IPS DF 4.7 (cell line): ENCODE measurements around the gene MEIS2.

Experiments used
- DNase-seq: peaks from one replicate; pipeline ENCODE4 v3.0.0-alpha.2; 2013; ENCODE audit warnings: low spot score; ENCODE audit errors: extremely low read depth

MEIS2 gene

GRCh38 chr15:37100109-37100965 lies at the start of gene MEIS2:
Gene MEIS2 (minus strand): TSS chr15:37100549. CDS start chr15:37099466, 1,083 bp downstream.
- DNase-seq: no peak

- no peak for DNase-seq
Measured at GRCh38 chr15:37149146-37149545, 48.8 kb upstream of the MEIS2 start.

GRCh38 chr15:37148714-37149113 lies 48.4 kb upstream of the MEIS2 start:
- DNase-seq: no peak

DNA sequence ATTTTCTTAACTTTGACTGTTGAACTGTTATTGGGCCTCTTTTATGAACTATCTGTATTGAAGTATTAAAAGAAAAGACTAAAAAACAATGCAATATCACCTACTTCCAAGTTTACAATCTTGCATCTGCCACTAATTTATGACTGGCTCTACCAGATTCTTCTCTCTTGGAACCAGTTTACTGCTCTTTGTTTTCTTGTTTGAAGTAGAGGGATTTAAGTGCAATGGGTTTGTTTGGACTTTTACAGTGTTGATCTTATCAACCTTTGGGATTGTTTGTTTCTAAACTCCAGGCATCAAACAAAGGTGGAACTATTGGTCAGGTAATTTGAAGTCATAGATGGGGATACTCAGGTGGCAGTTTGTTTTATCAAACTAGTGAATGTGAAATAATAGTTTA lies 43.0 kb upstream of the MEIS2 start:
- no peak for DNase-seq

- no peak for DNase-seq
Measured at GRCh38 chr15:37142371-37142770, 42.0 kb upstream of the MEIS2 start.

DNA sequence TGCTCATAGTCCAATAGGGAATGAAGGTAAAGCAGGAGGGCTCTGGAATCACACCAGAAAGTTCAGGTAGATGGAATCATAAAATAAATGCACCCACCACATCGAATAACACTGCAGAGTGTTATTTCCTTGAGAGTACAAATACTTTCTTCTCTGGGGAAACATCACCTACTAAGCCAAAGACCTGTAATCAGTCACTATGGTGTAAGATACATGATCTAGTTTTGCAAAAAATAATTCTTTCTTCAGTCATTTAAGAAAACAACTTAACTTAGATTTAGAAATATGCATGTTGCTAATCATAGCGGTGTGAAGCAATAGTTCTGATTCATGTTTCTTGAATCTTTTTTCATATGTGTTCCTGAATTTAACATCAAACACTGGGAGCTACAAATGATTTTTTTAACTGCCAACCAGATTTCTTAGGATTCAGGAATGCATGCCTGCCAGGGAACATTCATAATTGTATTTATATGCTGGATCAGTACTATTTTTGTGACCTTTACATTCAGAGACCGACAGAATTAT lies 40.2 kb upstream of the MEIS2 start:
- DNase-seq: no peak

- DNase-seq: no peak
Measured at GRCh38 chr15:37138591-37139215, 38.4 kb upstream of the MEIS2 start.

GRCh38 chr15:37137221-37137620 lies 36.9 kb upstream of the MEIS2 start:
- DNase-seq: no peak

DNA sequence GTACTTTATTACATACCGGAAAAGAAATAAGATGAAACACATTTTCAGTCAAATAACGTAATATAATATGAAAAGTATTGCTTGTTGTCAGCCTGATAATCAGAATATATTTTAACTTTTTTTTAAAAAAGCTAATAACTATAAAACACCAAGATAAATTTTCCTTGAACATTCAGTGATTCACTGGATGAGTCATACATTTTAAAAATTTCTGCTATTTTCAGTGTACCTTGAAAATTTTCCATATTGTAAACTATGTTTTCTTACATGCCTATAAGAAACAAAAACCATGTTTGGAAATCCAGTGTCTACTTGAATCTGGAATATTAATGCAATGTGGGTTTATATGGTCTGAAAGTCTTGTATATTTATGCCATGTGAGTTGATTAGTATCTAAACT lies 36.3 kb upstream of the MEIS2 start:
- DNase-seq: no peak

- DNase-seq: no peak
Measured at GRCh38 chr15:37135225-37135624, 34.9 kb upstream of the MEIS2 start.

DNA sequence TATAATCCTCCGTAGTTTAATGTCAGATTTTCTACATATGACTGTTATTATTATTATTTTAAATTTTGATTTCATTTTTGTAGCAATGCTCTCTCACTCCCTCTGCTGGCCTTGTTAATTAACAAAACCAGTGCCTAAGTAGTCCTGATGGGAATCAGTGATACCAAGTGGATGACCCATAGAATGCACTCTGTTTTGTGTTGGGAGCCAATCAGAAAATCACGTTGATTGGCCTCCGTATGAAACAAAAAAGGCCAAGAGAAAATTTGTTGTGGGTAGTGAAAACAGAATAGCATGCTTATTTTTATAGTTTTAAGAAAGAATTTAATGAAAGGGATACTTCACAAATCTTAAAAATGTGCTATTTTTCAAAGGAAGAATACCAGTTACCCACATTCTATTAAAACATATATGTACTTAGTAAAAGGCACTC lies 34.4 kb upstream of the MEIS2 start:
- no peak for DNase-seq

DNA sequence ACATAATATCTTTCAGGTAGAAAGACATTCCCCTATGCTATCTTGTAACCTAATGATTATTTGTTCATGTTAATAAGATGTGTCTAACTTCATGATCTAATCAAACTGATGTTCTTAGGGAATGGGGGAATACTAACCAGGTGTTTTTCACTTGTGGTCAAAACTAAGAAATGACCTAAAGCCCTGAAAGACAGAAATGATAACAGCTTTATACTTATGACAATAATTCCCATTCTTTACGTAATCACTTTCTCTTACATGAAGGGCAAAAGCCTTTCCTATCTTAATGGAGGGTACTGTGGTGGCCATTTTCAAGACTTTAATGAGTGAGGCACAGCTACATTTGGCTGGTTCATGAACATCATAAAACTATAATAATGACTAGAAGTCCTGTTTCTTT lies 33.9 kb upstream of the MEIS2 start:
- no peak for DNase-seq

DNA sequence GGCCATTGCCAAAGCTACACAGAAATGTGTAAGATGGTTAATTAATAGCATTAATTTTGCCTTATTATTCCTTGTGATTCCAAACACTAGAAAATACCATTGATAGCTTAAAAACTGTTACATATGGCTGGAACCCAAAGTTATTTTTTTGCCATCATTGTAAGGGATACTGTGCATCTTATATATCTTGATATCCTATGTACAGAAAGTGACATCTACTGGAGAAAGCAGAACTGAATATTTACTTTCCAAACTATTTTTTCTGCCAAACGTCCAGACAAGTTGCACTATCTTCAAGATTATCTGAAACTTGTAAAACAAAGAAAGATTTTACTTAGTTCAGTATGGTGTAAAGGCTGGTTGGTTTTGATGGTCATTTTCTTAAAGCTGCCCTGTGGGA lies 33.3 kb upstream of the MEIS2 start:
- DNase-seq: no peak

DNA sequence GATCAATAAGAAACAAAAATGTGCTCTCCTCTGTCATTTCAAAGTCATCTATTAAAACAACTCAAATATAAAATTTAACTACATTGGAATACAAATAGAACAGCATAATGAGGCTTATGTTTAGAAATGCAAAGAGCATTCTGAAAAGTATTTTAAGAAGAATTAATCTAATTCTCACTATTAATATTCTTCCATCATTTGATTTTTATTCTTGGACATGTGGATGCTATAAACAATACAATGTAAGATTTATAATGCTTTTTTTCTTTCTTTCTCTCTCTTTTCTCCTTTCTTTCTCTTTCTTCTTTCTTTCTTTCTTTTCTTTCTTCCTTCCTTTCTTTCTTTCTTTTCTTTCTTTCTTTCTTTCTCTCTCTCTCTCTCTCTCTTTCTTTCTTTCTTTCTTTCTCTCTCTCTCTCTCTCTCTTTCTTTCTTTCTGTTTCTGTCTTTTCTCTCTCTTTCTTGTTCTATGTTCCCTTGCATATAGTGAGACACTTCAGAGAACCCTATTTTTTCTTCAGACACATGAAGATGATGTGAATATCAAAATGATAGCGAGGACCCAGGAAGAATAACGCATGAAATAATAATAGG lies 32.6 kb upstream of the MEIS2 start:
- no peak for DNase-seq

DNA sequence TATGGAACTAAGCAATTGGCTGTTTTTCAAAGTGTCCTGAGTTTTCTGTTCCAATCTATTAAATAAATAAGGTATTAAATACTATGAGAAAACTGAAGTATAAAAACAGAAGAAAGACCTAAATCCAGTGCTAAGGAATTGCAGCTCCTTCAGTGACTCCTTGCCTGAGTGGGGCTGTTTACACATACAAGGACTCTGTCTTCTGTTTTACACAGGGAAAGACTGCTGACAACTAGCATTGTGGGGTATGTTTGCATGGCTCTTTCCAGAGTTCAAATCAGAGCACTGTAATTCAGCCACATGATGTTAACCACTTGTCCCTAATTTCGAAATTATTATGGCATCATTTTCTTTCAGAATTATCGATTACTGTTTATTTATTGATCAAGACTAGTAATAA lies 31.3 kb upstream of the MEIS2 start:
- no peak for DNase-seq

DNA sequence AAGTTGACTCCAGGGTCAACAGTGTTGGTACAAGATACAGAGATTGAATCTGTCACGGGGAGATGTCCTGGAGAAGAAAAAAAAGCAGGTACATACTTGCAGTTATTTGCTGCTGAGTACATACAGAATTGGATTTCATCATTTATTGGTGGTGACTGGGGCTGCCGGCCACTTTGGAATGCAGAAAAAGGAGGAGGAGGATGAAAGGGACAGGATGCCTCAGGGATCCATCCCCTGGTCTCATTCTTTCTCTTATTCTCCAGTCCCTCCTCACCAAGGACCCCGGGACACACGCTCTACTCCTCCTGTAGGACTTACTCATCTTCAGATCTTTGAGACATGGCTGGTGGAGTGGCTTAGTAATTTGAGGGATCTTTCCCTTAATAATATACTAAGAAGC lies 30.0 kb upstream of the MEIS2 start:
- no peak for DNase-seq

DNA sequence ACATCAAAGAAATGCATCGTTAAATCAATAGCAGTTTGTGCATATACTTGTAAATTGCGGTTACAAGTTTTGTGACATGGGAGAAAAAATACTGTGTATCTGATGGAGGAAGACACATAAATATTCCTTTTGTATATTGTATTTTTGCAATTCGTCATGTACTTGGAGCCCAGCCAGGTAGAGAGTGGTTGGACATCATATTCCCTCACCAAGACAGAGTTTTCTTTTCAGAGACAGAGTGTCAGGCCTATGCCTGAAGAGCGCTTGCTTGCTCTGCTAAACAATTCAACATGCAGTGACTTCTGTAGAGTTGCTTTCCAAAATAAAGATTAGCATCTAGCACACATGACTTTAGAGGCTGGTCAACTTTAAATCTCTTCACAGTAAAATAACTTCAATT lies 24.8 kb upstream of the MEIS2 start:
- no peak for DNase-seq

DNA sequence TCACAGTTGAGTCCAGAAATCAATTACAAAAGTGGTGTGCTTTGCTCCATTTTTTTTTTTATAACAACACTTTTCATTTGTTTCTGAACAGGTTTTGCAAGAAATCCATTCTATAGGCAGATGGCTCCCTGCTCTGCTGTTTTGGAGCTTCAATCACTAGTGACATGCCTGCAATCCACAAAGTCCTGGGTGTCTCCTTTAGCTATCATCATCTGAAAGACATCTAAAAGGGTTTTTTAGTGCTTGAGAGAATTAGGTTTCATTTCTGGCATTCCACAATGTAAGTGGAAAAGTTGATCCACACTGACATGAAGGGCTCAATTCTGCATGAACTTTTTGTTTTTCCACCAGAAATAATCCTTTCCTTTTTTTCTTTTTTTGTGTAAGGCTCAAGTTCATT lies 24.0 kb upstream of the MEIS2 start:
- DNase-seq: no peak

DNA sequence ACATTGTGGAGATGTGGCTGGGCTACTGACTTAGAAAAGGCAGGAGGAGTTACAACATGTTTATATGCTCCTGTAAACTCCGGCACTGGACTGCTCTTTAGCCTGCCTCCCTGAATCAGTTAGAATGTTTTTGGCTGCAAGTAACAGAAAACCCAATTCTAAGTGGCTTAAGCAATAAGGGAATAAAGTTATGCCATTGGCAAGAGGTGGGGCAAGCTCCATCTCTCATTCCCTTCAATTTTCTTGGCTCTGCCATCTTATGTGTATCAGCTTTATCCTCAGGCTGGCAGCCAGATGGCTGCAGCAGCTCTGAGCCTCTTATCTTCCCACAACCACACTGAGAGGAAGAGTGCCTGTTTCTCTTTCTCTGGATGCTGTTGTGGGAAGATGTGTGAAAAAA lies 22.4 kb upstream of the MEIS2 start:
- no peak for DNase-seq

- no peak for DNase-seq
Measured at GRCh38 chr15:37121492-37121891, 21.1 kb upstream of the MEIS2 start.

DNA sequence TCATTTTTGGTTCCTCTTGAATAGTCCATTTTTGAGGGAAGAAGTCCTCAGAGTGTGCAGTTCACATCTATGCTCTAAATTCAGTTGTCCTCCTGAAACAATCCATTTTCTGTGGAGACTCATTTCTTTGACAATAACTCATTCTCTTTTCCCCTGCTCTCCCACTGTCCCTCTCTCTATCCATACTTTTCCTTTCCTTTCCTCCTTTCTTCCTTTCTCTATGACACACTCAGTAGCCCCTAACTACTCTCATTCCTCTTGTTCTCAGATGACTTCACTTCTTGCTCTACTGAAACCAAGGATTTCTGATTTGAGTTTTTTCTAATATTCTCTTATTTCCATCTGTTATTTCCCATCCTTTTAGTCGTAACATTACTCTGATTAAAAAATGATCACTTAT lies 16.7 kb upstream of the MEIS2 start:
- DNase-seq: no peak

GRCh38 chr15:37115538-37115937 lies 15.2 kb upstream of the MEIS2 start:
- no peak for DNase-seq
